Hematopoietic multipotent progenitor cell treated with erythropoietin and hydrocortisone succinate and interleukin-3 and kit ligand, for 15 days (in vitro differentiated cells): Measurements from ENCODE around the gene WNT7B.
A peak's percentile ranks its signal among the peaks of the same experiment; 100 is the strongest.

Experiments
- DNase-seq: peaks from one replicate; pipeline ENCODE4 v3.0.0-alpha.2; 2015; ENCODE audit warnings: low spot score

WNT7B gene

GRCh38 chr22:45995405-45996101 lies 18.6 kb upstream of the WNT7B start:
- no peak for DNase-seq

DNA sequence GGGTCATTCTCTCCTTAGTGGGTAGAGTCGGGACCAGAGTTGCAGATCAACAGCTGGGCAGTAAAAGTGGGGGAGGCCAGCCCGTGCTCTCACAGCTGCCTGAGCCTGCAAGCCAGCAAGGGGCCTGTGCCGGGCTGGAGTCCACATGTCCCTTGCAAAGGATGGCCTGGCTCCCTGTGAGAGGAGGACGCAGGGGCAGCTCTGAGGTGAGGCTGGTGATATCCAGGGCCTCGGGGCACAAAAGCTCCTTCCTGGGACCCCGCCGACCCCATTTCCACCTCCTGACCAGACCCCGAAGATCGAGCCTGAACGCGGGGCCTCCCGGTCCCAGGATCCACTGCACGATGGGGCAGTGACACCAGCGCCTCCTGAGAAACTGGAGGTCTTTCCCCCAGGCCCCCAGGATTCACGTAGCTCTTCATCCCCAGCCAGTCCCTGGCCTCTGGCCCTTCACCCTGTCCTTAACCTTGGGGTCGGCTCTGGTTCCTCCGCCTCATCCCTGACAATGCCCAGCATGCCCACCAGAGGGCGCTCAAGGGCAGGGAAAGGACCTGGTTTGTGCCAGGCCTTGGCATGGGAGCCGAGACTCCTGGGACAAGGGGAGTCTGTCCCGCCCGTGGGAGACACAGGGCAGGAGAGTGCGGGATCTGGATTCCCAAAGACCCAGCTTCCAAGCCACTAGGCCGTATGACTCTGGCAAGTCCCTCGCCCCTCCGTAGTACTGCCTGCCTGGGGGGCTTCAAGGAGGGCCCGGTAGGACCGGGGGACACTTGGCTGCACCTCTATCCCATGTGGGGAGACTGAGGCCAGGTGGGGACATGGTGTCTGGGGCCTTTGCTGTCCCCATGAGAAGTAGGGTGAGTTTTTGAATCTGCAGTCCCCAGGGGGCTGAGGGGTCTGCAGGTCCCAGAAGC lies 17.8 kb upstream of the WNT7B start:
- DNase-seq: peak; percentile 73

DNA sequence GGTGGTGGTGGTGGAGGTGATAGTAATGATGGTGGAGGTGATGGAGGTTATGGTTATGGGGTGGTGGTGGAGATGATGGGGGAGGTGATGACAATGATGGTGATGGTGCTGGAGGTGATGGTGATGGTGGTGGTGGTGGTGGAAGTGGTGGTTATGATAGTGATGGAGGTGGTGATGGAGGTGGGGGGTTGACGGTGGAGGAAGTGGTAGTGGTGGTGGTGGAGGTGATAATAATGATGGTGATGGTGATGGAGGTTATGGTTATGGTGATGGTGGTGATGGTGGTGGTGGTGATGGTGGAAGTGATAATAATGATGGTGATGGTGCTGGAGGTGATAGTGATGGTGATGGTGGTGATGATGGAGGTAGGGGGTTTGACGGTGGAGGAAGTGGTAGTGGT lies 16.9 kb upstream of the WNT7B start:
- DNase-seq: no peak

DNA sequence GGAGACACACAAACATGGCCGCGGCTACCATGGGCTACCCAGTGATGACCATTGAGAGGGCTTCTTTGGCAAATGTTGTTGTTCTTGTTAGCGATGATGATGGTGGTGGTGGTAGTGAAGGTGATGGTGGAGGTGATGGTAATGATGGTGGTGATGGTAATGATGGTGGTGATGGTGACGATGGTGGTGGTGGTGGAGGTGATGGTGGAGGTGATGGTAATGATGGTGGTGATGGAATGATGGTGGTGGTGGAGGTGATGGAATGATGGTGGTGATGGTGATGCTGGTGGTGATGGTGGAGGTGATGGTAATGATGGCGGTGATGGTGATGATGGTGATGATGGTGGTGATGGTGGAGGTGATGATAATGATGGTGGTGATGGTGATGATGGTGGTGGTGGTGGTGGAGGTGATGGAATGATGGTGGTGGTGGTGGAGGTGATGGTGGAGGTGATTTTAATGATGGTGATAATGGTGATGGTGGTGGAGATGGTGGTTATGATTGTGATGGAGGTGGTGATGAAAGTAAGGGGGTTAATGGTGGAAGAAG lies 16.3 kb upstream of the WNT7B start:
- no peak for DNase-seq

DNA sequence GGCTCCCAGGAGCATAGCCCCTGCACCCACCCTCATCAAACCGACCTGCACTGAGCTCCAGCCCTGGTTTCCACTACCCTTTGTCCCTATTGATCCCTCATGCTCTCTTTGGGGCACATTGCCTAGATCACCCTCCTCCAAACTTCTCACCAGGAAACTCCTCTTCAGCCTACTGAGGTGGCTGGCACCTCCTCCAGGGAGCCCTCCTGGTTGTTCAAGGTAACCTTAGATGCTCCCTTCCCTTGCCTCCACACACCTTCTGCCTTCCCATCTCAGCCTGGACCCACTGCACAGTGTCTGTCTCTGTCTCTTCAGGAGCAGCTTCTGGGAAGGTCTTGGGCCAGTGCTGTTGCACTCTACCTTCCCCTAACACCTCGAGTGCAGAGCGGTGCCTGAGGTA lies 15.8 kb upstream of the WNT7B start:
- no peak for DNase-seq

GRCh38 chr22:45991098-45991497 lies 14.1 kb upstream of the WNT7B start:
- no peak for DNase-seq

DNA sequence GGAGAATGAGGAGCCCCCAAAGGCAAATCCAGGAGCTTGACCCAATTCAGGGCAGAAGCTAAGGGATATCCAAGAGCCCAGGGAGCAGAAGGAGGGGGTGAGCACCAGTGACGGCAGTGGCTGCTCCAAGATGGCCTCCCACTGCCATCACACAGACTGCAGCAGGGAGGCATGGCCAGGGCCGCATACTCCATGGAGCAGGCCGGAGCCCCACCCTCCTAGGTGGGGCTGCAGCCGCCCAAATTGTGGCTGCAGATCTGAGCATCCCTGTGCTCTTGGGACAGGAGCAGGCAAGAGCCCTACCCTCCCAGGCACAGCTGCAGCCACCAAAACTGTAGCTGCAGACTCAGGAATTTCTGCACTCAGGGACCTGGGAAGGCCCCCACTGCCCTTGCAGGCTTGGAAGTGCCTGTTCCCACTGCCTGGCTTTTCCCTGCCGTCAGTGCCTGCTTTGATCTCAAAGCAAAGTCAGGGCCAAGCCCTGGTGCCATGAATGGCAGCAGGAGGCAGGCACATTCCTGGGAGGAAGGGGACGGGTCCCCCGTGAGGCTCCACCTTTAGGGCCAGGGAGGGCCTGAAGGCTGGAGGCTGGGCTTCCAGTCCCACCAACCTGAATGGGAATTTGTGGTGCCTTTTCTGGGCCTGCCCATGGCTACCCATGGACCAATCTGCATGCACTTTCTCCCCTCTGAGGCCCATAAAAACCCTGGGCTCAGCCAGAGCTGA lies 10.3 kb upstream of the WNT7B start:
- DNase-seq: no peak

- DNase-seq: no peak
Observed at GRCh38 chr22:45984316-45984916, 7.5 kb upstream of the WNT7B start.

- no peak for DNase-seq
Observed at GRCh38 chr22:45983797-45984196, 6.8 kb upstream of the WNT7B start.

DNA sequence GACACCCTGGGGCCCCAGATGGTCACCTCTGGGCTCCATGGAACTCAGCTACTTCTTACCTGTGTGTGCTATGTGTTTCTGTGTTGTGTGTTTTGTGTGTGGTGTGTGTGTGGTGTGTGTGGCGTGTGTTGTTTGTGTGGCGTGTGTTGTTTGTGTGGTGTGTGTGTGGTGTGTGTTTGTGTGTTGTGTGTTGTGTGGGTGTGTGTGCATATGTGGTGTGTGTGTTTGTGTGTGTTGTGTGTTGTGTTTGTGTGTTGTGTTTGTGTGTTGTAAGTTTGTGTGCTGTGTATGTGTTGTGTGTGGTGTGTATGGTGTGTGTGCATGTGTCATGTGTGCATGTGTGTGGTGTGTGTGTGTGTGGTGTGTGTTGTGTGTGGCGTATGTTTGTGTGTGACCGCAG lies 3.8 kb upstream of the WNT7B start:
- no peak for DNase-seq

DNA sequence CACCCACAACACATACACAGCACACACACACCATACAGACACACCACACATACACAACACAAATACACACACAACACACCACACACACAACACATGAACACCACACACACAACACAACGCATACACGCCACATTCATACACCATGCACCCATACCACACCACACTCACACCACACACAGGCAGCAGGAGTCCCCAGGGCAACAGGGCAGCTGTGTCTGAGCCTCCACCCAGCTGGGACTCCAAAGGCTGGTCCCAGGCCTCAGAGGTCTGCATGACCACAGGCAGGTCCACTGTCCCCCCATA lies 3.3 kb upstream of the WNT7B start:
- DNase-seq: no peak

GRCh38 chr22:45978275-45978713 lies 1.3 kb upstream of the WNT7B start:
- no peak for DNase-seq

DNA sequence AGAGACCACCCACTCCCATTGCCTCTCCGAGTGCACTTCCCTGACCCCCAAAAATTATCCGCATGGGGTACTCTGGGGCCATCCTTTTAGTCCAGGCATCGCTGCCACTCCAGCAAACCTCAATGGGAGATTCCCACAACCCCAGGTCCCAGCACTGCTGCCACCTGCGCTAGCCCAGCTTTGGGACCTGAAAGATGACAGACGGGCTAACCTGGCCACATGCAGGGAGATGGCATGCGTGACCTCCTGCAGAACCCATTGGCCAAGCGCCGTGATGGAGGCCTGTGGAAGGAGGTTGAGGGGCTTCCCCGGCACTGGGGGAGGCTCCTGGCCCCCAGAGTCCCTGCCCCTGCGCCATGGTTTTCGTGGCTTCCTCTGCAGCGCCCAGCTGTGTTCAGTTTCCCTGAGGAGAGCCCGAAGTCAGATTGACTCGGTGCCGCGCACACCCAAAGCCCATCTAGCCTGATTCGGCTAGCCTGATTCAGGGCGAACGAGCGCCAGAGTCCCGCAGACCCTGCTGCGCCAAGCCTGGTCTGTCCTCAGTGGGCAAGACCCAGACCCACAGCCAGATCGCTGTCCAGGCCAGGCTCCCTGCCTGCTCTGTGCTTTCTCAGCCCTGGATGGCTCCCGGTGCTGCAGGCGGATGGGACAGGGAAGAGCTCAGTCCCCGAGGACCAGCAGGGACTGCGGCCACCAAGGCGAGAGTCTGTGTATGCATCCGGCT lies 751 bp upstream of the WNT7B start:
- no peak for DNase-seq

GRCh38 chr22:45976254-45977002 lies 534 bp downstream of the WNT7B start:
- DNase-seq: no peak

GRCh38 chr22:45975164-45976161 lies 1.5 kb downstream of the WNT7B start:
- DNase-seq: no peak

GRCh38 chr22:45974498-45974897 lies 2.5 kb downstream of the WNT7B start:
- no peak for DNase-seq

GRCh38 chr22:45972889-45973253 lies 4.1 kb downstream of the WNT7B start:
- DNase-seq: no peak

DNA sequence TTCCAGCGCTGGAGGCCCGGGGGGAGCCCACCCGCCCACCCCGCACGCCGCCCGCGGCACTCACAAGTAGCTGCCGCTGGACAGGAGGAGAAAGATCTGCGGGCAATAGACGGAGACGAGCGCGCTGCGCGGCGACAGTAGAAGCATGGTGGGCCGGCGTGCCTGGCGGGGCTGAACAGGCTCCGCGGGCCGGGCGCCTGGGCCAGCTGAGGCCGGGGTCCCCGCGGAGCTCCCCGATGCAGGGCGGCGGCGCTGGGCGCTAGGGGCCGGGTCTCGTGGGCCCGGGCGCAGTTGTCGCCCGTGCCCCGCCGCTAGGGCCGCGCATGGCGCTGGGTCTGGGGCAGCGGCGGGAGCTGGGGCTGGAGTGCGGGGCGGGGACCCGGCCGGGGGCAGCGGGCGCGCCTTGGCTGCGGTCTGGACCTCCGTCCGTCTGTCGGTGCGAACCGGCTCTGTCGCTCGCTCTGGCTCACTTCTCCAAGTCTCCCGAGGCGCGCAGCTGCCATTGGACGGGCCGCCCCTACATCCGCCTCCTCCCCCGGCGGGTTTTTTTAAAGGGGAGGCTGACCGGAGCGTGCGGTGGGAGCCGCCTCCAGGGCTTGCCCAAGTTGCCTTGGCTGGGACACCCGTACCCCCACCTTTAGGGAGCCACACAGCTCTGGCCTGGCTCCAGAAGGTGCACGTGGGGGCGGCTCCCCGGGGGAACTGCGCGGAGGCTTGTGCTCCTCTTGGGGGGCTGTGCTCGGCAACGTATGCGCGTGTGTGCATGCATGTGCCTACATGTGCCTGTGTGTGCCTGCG lies 4.7 kb downstream of the WNT7B start:
- no peak for DNase-seq
